HEK293T (cell line): ENCODE data around the gene PHRF1.

Experiments used
- ARNT ChIP-seq: fragments of 450-650 bp; IDR thresholded peaks from 2 replicates; pipeline ENCODE4 v1.6.1; 2017; ENCODE audit warnings: mild to moderate bottlenecking
- BHLHE40 ChIP-seq: fragments of 450-650 bp; IDR thresholded peaks from 2 replicates; pipeline ENCODE4 v1.6.1; 2016; ENCODE audit warnings: mild to moderate bottlenecking, moderate library complexity, borderline replicate concordance
- FOXA1 ChIP-seq: fragments of 450-650 bp; IDR thresholded peaks from 2 replicates; pipeline ENCODE4 v1.6.1; 2016; ENCODE audit warnings: mild to moderate bottlenecking
- HDGF ChIP-seq: fragments of 450-650 bp; IDR thresholded peaks from 2 replicates; pipeline ENCODE4 v1.6.1; 2017; ENCODE audit warnings: antibody characterized with exemption, borderline replicate concordance
- L3MBTL2 ChIP-seq: fragments of 450-650 bp; conservative IDR thresholded peaks from 2 replicates; pipeline ENCODE4 v1.6.1; 2016; ENCODE audit warnings: mild to moderate bottlenecking
- LEF1 ChIP-seq: fragments of 450-650 bp; IDR thresholded peaks from 2 replicates; pipeline ENCODE4 v1.6.1; 2017; ENCODE audit warnings: mild to moderate bottlenecking, borderline replicate concordance
- NFRKB ChIP-seq: fragments of 450-650 bp; IDR thresholded peaks from 2 replicates; pipeline ENCODE4 v1.6.1; 2016; ENCODE audit warnings: mild to moderate bottlenecking, moderate library complexity
- PKNOX1 ChIP-seq: fragments of 450-650 bp; IDR thresholded peaks from 2 replicates; pipeline ENCODE4 v1.6.1; 2016
- SP1 ChIP-seq: fragments of 450-650 bp; IDR thresholded peaks from 2 replicates; pipeline ENCODE4 v1.6.1; 2017
- TARDBP ChIP-seq: fragments of 450-650 bp; IDR thresholded peaks from 2 replicates; pipeline ENCODE4 v1.6.1; 2016
- ZNF384 ChIP-seq: fragments of 450-650 bp; IDR thresholded peaks from 2 replicates; pipeline ENCODE4 v1.6.1; 2016

GRCh38 chr11:568306-569157 is 7.7 kb upstream of the PHRF1 start:
- TF ChIP-seq ARNT (peak; percentile 73), LEF1 (no peak; the same call in 1 of the 2 replicates), BHLHE40 (no peak), FOXA1 (no peak), TARDBP (no peak), ZNF384 (no peak), L3MBTL2 (no peak), HDGF (no peak), SP1 (no peak), NFRKB (no peak), PKNOX1 (no peak)
